Stimulated activated CD4-positive, alpha-beta T cell treated with anti-CD3 and anti-CD28 coated beads, Interleukin-2, amount 100 ng/mL, for 4 hours (primary cell): Measurements from ENCODE around the gene RNPEP.
"Not testable (repeated sequence)": the region's sequence is repeated elsewhere in the genome, so short reads cannot be mapped to it uniquely, and the experiment has no call there.

ENCODE experiments used
- DNase-seq: peaks from one replicate; pipeline ENCODE4 v3.0.0-alpha.2; 2020; ENCODE audit warnings: low read depth

RNPEP gene

GRCh38 chr1:202036595-202037387 is 54.3 kb downstream of the RNPEP start:
- DNase-seq, result no peak

DNA sequence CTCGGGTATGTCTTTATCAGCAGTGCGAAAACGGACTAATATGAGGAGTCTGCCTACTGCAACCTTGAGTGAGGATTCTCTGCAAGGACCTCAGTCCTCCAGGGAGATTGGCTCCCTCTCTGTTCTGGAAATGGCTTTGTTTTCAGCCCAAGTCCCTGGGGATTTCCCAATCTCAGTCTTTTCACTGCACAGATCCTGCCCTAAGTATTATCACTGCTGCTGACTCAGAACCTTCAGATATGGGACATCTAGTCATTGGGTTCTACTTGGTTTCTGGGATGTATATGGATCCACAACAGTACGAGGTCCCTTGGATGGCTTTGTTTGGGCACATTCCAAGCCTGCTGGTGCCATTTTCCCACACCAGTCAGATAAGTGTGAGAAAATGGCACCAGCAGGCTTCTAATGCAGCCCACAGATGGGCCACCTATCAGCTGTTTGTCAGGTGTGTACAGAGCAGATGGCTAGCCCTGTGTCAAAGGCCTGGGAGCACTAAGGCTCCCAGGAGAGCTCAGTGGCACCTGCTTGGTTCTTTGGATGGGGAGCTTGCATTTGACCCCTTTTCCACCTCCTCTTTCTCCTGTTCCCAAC is 55.4 kb downstream of the RNPEP start:
- DNase-seq, result no peak

DNA sequence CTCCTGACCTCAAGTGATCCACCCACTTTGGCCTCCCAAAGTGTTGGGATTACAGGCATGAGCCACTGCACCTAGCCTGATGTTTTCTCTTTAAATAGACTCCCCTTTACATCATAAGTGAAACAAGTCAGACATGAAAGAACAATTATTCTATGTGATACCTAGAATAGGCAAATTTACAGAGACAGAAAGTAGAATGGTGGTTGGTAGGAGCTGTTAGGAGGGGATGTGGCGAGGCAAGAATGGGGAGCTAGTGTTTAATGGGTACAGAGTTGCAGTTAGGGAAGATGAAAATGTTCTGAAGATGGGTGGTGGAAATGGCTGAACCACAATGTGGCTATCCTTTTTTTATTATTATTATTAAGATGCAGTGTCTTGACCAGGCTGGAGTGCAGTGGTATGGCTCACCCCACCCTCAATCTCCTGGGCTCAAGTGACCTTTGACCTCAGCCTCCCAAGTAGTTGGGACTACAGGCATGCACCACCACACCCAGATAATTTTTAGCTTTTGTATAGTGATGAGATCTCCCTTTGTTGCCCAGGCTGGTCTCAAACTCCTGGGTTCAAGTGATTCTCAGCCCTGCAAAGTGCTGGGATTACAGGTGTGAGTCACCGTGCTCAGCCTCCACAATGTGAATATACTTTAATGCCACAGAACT is 56.4 kb downstream of the RNPEP start:
- DNase-seq, result no peak

GRCh38 chr1:202045705-202046104 is 63.3 kb downstream of the RNPEP start:
- no peak for DNase-seq

GRCh38 chr1:202046227-202046626 is 63.8 kb downstream of the RNPEP start:
- no peak for DNase-seq

DNA sequence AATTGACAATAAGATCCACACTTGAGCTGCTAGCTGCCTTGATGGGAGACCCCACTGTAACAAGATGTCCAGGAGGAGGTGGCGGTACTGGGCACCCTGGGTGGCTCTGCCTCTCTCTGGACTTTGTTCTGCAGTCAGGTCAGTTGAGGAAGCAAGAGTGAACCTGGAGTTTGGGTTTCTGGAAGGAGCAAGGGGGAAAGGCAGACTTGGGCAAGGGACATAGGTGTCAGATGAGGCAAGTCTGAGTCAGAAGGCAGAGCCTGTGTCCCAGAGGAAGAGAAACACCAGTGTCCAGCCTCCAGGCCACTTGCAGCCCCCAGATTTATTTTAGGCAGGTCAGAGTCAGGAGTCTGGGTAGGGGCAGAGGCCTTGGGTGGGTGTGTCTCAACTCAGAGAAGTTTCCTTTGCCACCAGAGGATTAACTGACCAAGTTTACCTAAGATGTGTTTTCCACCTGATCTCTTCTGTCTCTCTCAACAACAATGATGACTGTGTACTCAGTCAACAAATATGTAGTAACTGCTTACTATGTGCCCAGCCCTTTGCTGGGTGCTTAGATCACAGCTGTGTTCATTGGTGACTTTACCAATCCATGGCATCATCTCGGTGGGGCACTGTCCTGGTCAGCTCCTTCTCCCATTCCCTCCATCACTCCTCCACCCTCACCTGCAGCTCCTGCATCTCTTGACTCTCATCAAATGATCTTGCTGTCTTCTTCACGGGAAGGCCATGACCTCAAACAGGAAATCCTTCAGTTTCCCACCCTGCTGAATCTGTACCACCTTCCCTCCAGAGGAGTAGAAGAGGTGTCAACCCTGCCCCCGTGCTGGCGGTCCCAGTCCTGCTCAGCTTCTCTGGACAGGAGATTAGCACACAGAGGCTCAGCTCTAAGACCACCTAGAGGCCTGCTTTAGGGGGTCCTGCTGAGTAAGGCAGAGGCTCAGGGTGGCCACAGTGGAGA is 64.6 kb downstream of the RNPEP start:
- no peak for DNase-seq

DNA sequence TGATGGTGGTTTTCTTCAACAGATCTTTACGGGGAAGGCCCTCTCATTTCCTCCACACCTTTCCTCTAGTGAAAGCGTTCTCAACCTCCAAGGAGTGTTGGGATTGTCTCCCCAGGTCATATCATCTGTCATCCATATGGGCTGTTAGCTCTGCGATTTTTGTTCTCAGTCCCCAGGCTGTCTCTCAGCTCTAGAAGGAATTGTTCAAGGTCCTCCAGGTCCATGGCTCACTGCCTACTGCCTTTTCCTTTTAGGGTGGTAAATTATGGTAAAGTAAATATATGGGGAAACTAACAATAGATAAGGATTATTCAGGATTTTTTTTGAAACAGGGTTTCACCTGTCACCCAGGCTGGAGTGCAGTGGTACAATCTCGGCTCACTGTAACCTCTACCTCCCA is 65.5 kb downstream of the RNPEP start:
- no peak for DNase-seq

- no peak for DNase-seq
Observed at GRCh38 chr1:202049129-202049528, 66.7 kb downstream of the RNPEP start.

DNA sequence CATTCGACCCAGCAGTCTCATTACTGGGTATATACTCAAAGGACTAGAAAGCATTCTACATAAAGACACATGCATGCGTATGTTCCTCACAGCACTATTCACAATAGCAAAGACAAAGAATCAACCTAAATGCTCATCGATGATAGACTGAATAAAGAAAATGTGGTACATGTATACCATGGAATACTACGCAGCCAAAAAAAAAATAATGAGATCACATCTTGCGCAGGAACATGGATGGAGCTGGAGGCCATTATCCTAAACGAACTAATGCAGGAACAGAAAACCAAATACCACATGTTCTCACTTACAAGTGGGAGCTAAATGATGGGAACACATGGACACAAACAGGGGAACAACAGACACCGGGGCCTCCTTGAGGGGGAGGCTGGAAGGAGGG is 71.6 kb downstream of the RNPEP start:
- DNase-seq, result no peak

DNA sequence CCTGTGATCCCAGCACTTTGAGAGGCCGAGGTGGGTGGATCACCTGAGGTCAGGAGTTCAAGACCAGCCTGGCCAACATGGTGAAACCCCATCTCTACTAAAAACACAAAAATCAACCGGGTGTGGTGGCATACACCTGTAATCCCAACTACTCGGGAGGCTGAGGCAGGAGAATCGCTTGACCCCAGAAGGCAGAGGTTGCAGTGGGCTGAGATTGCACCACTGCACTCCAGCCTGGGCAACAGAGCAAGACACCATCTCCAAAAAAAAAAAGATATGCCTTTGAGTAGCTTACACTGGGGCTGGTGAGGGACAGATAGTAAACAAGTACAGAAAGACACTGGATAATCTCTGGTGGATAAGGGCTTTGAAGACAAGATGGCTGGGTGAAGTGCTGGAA is 72.2 kb downstream of the RNPEP start:
- DNase-seq, result not testable (repeated sequence)
